ENCODE results near the gene TULP4.

- no peak for TF ChIP-seq ZNF274 (IDR thresholded peaks at IDR 0.05; ENCODE audit: low read depth, low read length)
- TF ChIP-seq YY1 (IDR thresholded peaks at IDR 0.05; ENCODE audit: insufficient read depth, insufficient read length): no peak
Measured at GRCh38 chr6:158371261-158371660, 59.0 kb downstream of the TULP4 start.

Data from NT2/D1 (cell line).